HPDE6-E6E7 (cell line): Measurements from ENCODE around the gene EDC4.
A peak's percentile ranks its signal among the peaks of the same experiment; 100 is the strongest.
"Not testable (repeated sequence)": the region's sequence is repeated elsewhere in the genome, so short reads cannot be mapped to it uniquely, and the experiment has no call there.

Experiments used
- DNase-seq: peaks from one replicate; pipeline ENCODE4 v3.0.0; 2011; ENCODE audit warnings: missing footprints; ENCODE audit errors: extremely low spot score

EDC4 gene, protein sequence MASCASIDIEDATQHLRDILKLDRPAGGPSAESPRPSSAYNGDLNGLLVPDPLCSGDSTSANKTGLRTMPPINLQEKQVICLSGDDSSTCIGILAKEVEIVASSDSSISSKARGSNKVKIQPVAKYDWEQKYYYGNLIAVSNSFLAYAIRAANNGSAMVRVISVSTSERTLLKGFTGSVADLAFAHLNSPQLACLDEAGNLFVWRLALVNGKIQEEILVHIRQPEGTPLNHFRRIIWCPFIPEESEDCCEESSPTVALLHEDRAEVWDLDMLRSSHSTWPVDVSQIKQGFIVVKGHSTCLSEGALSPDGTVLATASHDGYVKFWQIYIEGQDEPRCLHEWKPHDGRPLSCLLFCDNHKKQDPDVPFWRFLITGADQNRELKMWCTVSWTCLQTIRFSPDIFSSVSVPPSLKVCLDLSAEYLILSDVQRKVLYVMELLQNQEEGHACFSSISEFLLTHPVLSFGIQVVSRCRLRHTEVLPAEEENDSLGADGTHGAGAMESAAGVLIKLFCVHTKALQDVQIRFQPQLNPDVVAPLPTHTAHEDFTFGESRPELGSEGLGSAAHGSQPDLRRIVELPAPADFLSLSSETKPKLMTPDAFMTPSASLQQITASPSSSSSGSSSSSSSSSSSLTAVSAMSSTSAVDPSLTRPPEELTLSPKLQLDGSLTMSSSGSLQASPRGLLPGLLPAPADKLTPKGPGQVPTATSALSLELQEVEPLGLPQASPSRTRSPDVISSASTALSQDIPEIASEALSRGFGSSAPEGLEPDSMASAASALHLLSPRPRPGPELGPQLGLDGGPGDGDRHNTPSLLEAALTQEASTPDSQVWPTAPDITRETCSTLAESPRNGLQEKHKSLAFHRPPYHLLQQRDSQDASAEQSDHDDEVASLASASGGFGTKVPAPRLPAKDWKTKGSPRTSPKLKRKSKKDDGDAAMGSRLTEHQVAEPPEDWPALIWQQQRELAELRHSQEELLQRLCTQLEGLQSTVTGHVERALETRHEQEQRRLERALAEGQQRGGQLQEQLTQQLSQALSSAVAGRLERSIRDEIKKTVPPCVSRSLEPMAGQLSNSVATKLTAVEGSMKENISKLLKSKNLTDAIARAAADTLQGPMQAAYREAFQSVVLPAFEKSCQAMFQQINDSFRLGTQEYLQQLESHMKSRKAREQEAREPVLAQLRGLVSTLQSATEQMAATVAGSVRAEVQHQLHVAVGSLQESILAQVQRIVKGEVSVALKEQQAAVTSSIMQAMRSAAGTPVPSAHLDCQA (N-terminal part only)

GRCh38 chr16:67872631-67873434 is at the start of gene EDC4:
TSS of gene EDC4 (plus strand) at chr16:67873052. CDS start at chr16:67873262, 210 bp downstream.
- DNase-seq: peak; percentile 88

DNA sequence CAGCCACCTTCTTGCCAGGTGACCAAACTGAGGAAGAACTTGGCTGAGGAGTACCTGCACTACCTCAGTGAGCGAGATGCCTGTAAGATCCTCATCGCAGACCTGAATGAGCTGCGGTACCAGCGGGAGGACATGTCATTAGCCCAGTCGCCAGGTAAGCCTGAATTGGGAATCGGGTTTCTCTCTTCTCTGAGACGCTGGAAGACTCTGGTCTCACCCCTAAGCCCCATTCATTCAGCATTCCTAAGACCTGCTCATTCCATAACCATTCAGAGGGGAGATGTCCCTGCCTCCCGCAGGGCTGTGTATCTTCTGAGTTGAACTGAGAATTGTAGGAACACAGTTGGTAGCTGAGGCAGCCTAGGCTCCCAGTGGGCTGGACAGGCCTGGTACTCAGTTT is 47.7 kb upstream of the EDC4 start:
- DNase-seq: no peak

DNA sequence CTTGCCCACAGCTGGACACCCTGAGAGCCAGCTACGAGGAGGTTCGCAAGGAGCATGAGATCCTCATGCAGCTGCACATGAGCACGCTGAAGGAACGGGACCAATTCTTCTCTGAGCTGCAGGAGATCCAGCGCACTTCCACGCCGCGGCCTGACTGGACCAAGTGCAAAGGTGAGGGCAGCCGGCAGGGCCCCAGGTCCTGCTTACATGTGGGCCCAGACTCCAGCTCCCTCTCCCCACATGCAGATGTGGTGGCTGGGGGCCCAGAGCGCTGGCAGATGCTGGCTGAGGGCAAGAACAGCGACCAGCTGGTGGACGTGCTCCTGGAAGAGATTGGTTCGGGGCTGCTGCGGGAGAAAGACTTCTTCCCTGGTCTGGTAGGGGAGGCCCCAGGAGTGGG is 46.9 kb upstream of the EDC4 start:
- no peak for DNase-seq

- no peak for DNase-seq
Measured at GRCh38 chr16:67828651-67829050, 44.2 kb upstream of the EDC4 start.

GRCh38 chr16:67833030-67833414 is 39.8 kb upstream of the EDC4 start:
- DNase-seq: no peak

- peak; percentile 99 for DNase-seq
Measured at GRCh38 chr16:67833415-67834241, 39.2 kb upstream of the EDC4 start.

DNA sequence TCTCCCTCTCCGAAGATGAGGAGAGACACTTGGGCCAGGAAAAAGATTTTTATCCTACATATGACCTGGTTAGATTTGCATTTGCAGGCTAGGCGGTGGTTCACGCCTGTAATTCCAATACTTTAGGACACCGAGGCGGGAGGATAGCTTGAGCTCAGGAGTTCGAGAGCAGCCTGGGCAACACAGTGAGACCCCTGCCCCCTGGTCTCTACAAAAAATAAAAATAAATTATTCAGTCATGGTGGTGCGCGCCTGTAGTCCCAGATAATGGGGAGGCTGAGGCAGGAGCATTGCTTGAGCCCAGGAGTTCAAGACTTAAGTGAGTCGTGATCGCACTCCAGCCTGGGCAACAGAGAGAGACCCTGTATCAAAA is 38.6 kb upstream of the EDC4 start:
- DNase-seq: no peak

- not testable (repeated sequence) for DNase-seq
Measured at GRCh38 chr16:67837190-67837589, 35.7 kb upstream of the EDC4 start.

GRCh38 chr16:67837811-67838210 is 35.0 kb upstream of the EDC4 start:
- DNase-seq: no peak

DNA sequence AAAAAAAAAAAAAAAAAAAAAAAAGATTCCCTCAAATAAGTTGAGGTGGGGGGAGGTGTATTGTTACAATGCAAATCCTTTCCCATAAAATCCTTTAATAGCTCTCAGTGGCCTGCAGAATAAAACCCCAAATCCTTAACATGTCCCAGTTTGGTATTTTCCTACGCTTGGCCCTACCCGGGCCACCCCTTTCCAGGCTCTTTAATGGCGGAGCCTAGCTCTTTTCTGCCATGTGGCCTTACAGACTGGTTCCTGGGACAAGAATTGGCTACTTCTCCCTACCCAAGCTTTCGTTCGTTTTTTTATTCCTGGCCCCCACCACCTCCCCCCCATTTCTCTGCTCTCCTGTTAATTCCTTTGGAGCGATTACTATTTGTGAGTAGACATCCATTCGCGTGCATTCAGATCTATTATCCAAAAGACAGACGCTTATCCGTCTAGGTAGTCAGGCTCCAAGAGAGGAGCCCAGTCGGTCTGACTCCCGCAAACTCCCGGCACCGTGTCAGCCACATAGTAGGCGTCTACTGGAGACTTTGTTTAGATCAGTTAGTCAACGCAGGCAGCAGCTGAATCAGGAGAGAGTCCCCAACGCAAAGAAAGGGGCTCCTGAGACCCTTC is 31.5 kb upstream of the EDC4 start:
- DNase-seq: no peak

GRCh38 chr16:67841816-67842508 is 30.9 kb upstream of the EDC4 start, which contains the start of gene THAP11:
TSS of gene THAP11 (plus strand) at chr16:67842320. CDS start at chr16:67842555, 235 bp downstream.
- peak; percentile 95 for DNase-seq

GRCh38 chr16:67842509-67843342 is 30.1 kb upstream of the EDC4 start:
- no peak for DNase-seq

- DNase-seq: no peak
Measured at GRCh38 chr16:67843343-67843765, 29.5 kb upstream of the EDC4 start.

- DNase-seq: peak; percentile 66
Measured at GRCh38 chr16:67844497-67844896, 28.4 kb upstream of the EDC4 start.

- no peak for DNase-seq
Measured at GRCh38 chr16:67845291-67846062, 27.4 kb upstream of the EDC4 start.

DNA sequence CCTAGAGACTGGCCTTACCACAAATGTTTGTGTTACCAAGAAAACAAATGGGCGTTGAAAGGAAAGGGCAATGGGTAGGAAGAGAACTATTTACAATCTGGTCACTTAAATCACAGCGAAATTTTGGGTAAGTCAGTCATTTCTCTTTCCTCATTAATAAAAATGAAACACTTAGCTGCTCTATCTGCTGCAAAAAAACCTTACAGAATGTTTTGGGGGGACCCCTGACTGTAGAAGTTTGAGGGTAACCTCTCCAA is 26.9 kb upstream of the EDC4 start:
- DNase-seq: no peak

DNA sequence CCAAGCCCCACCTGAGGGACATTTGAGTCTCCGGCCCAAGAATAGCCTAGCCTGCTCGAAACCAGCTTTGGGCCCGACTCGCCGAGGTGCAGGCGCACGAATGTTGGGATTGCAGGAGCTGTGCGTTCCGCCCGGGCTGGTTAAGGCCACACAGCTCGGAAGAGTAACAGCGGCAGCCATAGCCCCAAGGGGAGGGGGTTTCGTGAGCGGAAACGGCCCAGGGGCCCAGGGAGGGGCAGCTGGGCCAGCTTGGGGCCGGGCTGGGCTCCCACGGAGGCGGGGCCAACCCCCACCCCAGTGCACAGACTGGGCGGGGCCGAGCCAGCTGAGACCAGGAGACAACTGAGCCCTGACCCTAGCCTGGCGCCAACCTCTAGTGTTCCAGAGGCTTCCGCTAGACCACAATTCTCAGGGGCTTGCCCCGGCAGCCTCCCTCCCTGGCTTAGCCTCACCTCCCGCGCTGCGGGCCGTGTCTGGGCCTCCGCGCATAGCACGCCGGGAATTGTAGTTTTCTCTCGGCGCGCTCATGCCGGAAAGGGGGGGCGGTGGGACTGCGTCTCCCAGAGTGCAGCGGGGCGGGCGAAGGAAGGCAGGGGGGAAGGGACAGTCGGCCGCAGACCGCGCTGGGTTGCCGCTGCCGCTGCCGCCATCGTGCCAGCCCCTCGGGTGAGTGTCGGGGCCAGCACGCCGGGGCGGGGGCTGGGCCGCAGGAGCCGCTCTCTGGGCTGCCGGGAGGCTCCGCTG is 26.4 kb upstream of the EDC4 start, which contains the start of gene NUTF2:
Gene NUTF2 (plus strand): TSS at position 614 of the 744 bp plus-strand sequence. CDS start 18,198 bp downstream, outside the sequence.
- peak; percentile 93 for DNase-seq
